NB4 (cell line): Measurements from ENCODE around the gene ALDH4A1.
"Not testable (repeated sequence)": the region's sequence is repeated elsewhere in the genome, so short reads cannot be mapped to it uniquely, and the experiment has no call there.

ENCODE experiments used
- DNase-seq: peaks from one replicate; pipeline ENCODE4 v3.0.0; 2010; ENCODE audit warnings: low read depth
- H3K4me3 ChIP-seq: one replicate; pipeline ENCODE4 v1.5.1; 2011; ENCODE audit warnings: mild to moderate bottlenecking, low read depth, low read length, moderate library complexity
- MAX ChIP-seq: IDR thresholded peaks from 2 replicates; pipeline ENCODE4 v1.6.1; 2011; ENCODE audit warnings: low read depth, low read length
- MYC ChIP-seq: IDR thresholded peaks from 2 replicates; pipeline ENCODE4 v1.6.1; 2011; ENCODE audit warnings: low read depth, low read length
- POLR2A ChIP-seq: IDR thresholded peaks from 2 replicates; pipeline ENCODE4 v1.6.1; 2011; ENCODE audit warnings: mild to moderate bottlenecking; ENCODE audit not compliant: insufficient read length; ENCODE audit errors: extremely low read depth
- TF ChIP-seq, protein P1 (sequence below): IDR thresholded peaks from one replicate; pipeline ENCODE4 v1.5.1; 2012; ENCODE audit warnings: low read depth, low read length

Gene ALDH4A1

GRCh38 chr1:18874600-18874999 is 27.8 kb downstream of the ALDH4A1 start:
- no peak for TF ChIP-seq MAX
- TF ChIP-seq, protein P1, sequence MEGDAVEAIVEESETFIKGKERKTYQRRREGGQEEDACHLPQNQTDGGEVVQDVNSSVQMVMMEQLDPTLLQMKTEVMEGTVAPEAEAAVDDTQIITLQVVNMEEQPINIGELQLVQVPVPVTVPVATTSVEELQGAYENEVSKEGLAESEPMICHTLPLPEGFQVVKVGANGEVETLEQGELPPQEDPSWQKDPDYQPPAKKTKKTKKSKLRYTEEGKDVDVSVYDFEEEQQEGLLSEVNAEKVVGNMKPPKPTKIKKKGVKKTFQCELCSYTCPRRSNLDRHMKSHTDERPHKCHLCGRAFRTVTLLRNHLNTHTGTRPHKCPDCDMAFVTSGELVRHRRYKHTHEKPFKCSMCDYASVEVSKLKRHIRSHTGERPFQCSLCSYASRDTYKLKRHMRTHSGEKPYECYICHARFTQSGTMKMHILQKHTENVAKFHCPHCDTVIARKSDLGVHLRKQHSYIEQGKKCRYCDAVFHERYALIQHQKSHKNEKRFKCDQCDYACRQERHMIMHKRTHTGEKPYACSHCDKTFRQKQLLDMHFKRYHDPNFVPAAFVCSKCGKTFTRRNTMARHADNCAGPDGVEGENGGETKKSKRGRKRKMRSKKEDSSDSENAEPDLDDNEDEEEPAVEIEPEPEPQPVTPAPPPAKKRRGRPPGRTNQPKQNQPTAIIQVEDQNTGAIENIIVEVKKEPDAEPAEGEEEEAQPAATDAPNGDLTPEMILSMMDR, result no peak
- no peak for TF ChIP-seq POLR2A
- TF ChIP-seq MYC, result no peak

DNA sequence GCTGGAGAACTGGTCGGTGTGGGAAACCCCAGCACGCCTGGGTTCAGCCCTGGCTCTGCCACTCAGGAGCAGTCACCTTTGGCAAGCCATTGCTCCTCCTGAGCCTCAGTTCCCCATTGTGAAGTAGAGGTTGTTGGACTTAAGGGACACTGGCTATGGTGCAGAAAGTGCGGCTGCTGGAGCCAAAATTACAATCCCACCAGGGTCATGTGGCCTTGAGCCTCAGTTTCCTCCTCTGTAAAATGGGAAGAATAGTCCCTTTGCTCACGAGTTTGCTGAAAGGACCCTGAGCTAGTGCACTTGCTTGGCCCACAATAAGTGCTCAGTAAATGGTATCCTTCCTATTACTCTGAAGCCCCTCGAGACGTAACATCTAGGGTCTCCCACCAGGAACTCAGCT is 28.3 kb downstream of the ALDH4A1 start:
- H3K4me3 ChIP-seq, result no peak overlapping the region
- TF ChIP-seq MAX (no peak), MYC (no peak), POLR2A (no peak)
- TF ChIP-seq, protein P1, result no peak
- DNase-seq, result no peak

More at GRCh38 chr1:18874600-18874999, 27.8 kb downstream of the ALDH4A1 start:
- DNase-seq, result no peak
- no peak overlapping the region for H3K4me3 ChIP-seq

- DNase-seq, result no peak
Observed at GRCh38 chr1:18872071-18872611, 30.2 kb downstream of the ALDH4A1 start.

DNA sequence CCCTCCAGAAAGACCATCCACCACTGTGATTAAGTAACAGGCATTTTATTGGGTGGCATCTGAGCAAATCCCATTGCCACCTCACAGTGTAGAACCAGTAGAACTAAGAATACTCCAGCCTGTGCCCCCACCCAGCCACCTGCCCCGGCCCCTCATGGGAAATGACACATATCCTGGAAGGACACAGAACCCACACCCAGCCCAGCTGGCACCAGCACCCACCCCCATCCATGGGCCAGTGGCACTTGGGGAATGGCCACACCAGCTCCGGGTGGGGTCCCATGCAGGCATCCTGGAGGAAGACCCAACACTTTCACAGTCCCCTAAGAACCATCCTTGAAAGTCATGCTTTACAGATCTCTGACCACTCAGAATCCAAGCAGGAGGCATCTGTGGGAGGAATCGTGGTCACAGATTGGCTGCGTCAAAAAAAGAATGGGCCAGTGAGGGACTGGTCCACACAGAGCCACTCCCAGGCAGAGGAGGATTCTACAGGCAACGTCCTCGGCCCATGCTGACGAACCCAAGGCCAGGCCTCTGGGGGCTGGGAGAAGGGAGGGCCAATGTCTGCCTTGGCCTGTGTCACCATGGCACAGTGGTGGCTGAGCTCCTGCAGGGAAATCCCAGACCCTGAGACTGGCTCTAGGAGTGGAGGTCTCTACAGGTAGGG is 30.8 kb downstream of the ALDH4A1 start:
- H3K4me3 ChIP-seq, result no peak overlapping the region
- no peak for DNase-seq
- TF ChIP-seq, protein P1, result no peak
- TF ChIP-seq POLR2A (no peak), MYC (no peak), MAX (no peak)

More at GRCh38 chr1:18872071-18872611, 30.2 kb downstream of the ALDH4A1 start:
- H3K4me3 ChIP-seq, result no peak overlapping the region
- TF ChIP-seq MYC (no peak), POLR2A (no peak), MAX (no peak)
- TF ChIP-seq, protein P1, result no peak

DNA sequence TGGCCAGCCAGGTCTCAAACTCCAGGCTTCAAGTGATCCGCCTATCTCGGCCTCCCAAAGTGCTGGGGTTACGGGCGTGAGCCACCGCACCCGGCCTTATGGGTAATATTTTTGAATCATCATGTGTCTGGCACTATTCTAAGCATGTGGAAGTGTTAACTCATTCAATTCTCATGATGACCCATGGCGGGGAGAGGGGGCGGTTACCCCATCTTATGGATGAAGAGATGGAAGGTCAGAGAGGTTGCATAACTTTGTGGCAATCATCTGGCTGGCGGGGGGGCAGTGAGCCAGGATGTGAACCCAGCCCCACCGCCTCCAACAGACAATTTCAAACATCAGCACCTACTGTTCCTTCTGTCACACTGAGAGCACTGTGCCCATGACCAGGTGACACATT is 31.4 kb downstream of the ALDH4A1 start:
- TF ChIP-seq, protein P1, result no peak
- TF ChIP-seq MYC, result no peak
- no peak for TF ChIP-seq POLR2A
- no peak for TF ChIP-seq MAX
- no peak for DNase-seq
- no peak overlapping the region for H3K4me3 ChIP-seq

- not testable (repeated sequence) for H3K4me3 ChIP-seq, DNase-seq
Observed at GRCh38 chr1:18870595-18870865, 31.8 kb downstream of the ALDH4A1 start.
